HL-60 (cell line): Measurements from ENCODE around the gene ANKRD12.
A peak's percentile ranks its signal among the peaks of the same experiment; 100 is the strongest.

Experiments
- DNase-seq, 2 experiments: peaks; one replicate each; pipeline ENCODE4 v3.0.0-alpha.2; 2010 to 2020; ENCODE audit warnings: low read depth in 1 of 2, low spot score in 1 of 2
- H3K27ac ChIP-seq: fragments of 250-450 bp; sonication (Bioruptor Pico); replicated peaks from 2 replicates; pipeline ENCODE4 v1.5.1; 2020; ENCODE audit warnings: mild to moderate bottlenecking, moderate library complexity
- H3K27me3 ChIP-seq: fragments of 250-450 bp; sonication (Bioruptor Pico); 2 replicates; pipeline ENCODE4 v1.5.1; 2021; ENCODE audit warnings: mild to moderate bottlenecking, moderate library complexity; ENCODE audit not compliant: insufficient read depth, poor library complexity, severe bottlenecking
- H3K4me3 ChIP-seq: replicated peaks from 2 replicates; pipeline ENCODE4 v1.5.1; 2011; ENCODE audit warnings: mild to moderate bottlenecking, control low read depth, low read length; ENCODE audit not compliant: insufficient read depth
- GABPA ChIP-seq: IDR thresholded peaks from 2 replicates; pipeline ENCODE4 v1.6.1; 2012; ENCODE audit warnings: low read depth
- POLR2AphosphoS5 ChIP-seq: IDR thresholded peaks from 2 replicates; pipeline ENCODE4 v1.6.1; 2012; ENCODE audit warnings: low read depth
- SPI1 ChIP-seq: IDR thresholded peaks from 2 replicates; pipeline ENCODE4 v1.6.1; 2012; ENCODE audit warnings: low read depth, mild to moderate bottlenecking, borderline replicate concordance
- TF ChIP-seq, protein P1 (sequence below): IDR thresholded peaks from 2 replicates; pipeline ENCODE4 v1.6.1; 2012; ENCODE audit warnings: low read depth; ENCODE audit not compliant: insufficient replicate concordance
- TF ChIP-seq, protein P2 (sequence below): IDR thresholded peaks from one replicate; pipeline ENCODE4 v1.5.1; 2011; ENCODE audit warnings: low read length, control low read depth, inconsistent platforms; ENCODE audit not compliant: insufficient read depth

The ANKRD12 gene

DNA sequence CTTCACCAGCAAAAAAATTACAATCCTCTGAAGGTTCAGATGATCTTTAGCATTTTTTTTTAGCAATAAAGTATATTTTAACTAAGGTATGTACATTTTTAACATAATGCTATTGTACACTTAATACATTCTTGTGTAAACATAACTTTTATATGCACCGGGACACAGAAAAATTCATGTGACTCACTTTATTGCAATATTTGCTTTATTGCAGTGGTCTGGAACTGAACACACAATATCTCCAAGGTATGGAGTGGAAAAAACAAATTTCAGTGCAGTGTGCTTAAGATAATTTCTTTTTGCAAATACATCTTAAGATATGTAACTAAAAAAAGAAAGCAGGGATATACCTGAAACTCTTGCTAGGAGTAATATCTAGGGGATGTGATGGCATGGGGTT lies 192.9 kb downstream of the ANKRD12 start:
- no peak for DNase-seq

DNA sequence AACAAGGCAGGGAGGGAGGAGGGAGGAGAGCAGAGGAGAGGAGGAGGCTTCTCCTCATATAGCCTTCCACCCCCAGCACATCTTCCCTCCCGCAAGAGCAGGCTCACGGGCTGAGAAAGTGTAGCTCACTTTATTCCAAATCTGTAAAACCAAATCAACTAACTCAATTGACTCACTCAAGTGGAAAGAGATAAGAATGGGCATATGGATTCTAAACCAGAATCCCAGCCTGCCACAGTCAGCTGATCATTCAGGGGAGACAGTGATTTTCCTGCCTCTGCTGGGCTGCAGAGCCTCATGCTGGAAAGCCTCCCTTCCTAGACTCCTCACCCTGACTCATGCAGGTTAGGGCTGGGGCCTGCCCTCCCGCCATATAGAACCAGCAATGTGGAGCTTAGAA lies 193.8 kb downstream of the ANKRD12 start:
- Histone ChIP-seq H3K27me3 (no peaks in the 10 kb centered on the region), H3K4me3 (no peak overlapping the region), H3K27ac (no peak overlapping the region)
- DNase-seq = no peak
- TF ChIP-seq, protein P1, sequence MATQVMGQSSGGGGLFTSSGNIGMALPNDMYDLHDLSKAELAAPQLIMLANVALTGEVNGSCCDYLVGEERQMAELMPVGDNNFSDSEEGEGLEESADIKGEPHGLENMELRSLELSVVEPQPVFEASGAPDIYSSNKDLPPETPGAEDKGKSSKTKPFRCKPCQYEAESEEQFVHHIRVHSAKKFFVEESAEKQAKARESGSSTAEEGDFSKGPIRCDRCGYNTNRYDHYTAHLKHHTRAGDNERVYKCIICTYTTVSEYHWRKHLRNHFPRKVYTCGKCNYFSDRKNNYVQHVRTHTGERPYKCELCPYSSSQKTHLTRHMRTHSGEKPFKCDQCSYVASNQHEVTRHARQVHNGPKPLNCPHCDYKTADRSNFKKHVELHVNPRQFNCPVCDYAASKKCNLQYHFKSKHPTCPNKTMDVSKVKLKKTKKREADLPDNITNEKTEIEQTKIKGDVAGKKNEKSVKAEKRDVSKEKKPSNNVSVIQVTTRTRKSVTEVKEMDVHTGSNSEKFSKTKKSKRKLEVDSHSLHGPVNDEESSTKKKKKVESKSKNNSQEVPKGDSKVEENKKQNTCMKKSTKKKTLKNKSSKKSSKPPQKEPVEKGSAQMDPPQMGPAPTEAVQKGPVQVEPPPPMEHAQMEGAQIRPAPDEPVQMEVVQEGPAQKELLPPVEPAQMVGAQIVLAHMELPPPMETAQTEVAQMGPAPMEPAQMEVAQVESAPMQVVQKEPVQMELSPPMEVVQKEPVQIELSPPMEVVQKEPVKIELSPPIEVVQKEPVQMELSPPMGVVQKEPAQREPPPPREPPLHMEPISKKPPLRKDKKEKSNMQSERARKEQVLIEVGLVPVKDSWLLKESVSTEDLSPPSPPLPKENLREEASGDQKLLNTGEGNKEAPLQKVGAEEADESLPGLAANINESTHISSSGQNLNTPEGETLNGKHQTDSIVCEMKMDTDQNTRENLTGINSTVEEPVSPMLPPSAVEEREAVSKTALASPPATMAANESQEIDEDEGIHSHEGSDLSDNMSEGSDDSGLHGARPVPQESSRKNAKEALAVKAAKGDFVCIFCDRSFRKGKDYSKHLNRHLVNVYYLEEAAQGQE = no peak
- TF ChIP-seq, protein P2, sequence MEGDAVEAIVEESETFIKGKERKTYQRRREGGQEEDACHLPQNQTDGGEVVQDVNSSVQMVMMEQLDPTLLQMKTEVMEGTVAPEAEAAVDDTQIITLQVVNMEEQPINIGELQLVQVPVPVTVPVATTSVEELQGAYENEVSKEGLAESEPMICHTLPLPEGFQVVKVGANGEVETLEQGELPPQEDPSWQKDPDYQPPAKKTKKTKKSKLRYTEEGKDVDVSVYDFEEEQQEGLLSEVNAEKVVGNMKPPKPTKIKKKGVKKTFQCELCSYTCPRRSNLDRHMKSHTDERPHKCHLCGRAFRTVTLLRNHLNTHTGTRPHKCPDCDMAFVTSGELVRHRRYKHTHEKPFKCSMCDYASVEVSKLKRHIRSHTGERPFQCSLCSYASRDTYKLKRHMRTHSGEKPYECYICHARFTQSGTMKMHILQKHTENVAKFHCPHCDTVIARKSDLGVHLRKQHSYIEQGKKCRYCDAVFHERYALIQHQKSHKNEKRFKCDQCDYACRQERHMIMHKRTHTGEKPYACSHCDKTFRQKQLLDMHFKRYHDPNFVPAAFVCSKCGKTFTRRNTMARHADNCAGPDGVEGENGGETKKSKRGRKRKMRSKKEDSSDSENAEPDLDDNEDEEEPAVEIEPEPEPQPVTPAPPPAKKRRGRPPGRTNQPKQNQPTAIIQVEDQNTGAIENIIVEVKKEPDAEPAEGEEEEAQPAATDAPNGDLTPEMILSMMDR = no peak
- no peak for TF ChIP-seq GABPA
- no peak for TF ChIP-seq POLR2AphosphoS5
- TF ChIP-seq SPI1 = no peak

More for the DNA sequence above, 192.9 kb downstream of the ANKRD12 start:
- TF ChIP-seq, protein P1 = no peak
- no peaks in the 10 kb centered on the region for H3K27me3 ChIP-seq
- no peak overlapping the region for H3K27ac ChIP-seq
- no peak overlapping the region for H3K4me3 ChIP-seq

DNA sequence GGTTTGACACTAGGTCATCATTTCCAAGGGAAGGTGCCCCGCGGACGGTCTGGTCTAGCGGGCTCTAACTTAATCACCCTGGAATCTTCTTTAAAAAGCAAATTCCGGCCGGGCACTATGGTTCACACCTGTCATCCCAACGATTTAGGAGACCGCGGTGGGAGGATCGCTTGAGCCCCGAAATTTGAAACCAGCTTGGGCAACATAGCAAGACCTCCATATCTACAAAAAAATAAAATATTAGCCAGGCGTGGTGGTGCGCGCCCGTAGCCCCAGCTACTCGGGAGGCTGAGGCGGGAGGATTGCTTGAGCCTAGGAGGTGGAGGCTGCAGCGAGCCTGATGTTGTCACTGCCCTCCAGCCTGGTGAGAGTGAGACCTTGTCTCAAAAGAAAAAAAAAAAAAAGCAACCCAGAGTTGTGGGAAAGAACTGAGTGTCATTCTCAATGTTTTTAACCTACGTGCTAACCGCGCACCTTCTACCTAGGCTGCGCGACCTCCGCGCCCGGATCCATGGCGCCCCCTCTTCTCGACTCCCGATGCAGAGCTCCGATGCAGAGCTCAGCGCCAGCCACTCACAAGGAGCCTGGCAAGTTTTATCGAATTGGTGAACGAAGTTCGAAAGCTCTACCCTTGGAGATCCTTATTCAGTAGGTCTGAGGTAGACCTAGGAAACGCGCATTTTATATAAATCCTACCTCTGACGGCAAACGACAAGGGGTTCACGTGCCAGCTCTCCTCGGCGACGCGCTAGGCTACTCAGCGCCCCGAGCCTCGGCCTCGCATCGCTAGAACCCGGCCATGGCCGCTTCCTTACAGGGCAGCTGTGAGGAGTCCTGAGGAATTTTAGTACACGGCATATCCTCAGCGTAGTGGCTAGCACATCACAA lies 197.1 kb downstream of the ANKRD12 start:
- Histone ChIP-seq H3K27ac (no peak overlapping the region), H3K4me3 (peak overlapping the region; percentile 69), H3K27me3 (no peaks in the 10 kb centered on the region)
- no peak for TF ChIP-seq POLR2AphosphoS5
- TF ChIP-seq SPI1 = no peak
- TF ChIP-seq, protein P2 = no peak
- TF ChIP-seq GABPA = no peak
- TF ChIP-seq, protein P1 = no peak
- no peak for DNase-seq
